Activated CD4-positive, CD25-positive, alpha-beta regulatory T cell (primary cell): ENCODE results near the gene NUSAP1.
"Not testable (repeated sequence)": the region's sequence is repeated elsewhere in the genome, so short reads cannot be mapped to it uniquely, and the experiment has no call there.

ENCODE experiments used
- DNase-seq, 4 experiments: peaks; one replicate each; lab custom pipeline; 2025; lab: John Stamatoyannopoulos, UW

The NUSAP1 gene

DNA sequence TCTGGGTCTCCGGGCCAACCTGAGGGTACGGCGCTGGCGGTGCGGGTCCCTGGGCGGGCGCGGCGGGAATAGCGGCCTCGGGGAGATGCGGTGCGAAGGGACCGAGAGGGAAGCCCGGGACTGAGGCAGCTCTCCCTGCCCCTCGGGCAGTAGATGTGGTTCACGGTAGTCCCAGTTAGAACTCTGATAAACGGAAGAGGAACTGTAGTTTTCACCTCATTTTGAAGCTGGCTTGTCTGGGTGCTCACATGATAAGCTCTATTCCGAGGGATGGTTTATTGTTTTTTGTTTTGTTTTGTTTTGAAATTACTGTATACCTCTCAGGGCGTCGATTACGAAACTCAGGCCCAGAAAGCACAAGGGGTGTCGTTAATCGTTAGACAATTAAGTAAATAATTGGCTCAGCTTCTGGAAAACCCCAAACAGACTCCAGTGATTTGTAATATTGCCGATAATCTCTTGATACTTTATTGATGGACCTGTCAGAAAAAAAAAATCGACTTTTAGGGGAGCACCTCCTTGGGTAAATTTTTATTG lies 413 bp downstream of the NUSAP1 start:
- DNase-seq: no peak

DNA sequence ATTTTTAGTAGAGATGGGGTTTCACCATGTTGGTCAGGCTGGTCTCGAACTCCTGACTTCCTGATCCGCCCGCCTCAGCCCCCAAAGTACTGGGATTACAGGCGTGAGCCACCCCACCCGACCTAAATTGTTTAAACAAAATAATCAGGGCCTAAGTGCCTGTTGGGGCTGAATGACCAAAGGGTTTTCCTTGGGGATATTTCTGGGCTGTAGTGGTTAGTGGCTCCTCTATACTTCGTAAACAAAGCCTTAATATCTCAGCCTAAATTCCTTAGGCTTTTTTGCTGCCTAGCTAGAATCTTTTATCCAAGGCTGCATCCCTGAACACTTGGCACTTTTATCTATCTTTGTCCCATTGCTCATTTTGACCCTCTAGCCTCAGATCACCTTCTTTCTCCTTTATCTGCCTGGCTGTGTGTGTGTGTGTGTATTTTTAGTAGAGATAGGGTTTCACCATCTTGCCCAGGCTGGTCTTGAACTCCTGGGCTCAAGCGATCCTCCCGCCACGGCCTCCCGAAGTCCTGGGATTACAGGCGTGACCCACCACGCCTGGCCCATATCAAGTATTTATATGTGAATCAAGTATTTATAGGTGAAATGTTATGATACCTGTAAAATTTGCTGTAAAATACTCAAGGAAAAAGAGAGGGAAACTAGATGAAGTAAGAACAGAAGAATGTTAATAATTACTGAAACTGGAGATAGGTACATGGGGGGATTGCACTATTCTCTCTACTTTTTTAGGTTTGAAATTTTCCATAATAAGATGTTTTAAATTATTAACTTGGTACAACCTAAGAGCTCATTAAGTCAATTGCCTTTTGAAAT lies 1.8 kb downstream of the NUSAP1 start:
- no peak for DNase-seq

DNA sequence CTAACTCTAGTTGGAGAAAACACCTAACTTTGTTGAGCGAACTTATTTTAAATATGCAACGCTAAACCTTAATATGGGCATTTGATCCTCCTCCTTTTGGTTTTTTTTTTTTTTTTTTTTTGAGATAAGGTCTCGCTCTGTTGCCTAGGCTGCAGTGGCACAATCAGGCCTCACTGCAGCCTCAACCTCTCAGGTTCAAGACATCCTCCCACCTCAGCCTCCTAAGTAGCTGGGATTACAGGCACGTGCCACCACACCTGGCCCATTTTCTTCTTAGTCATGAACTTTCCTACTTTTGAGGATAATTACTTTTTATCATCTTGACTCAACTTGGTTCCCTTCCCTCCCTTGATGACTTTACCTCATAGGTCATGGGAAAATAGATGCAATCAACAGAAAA lies 3.9 kb downstream of the NUSAP1 start:
- DNase-seq: no peak

DNA sequence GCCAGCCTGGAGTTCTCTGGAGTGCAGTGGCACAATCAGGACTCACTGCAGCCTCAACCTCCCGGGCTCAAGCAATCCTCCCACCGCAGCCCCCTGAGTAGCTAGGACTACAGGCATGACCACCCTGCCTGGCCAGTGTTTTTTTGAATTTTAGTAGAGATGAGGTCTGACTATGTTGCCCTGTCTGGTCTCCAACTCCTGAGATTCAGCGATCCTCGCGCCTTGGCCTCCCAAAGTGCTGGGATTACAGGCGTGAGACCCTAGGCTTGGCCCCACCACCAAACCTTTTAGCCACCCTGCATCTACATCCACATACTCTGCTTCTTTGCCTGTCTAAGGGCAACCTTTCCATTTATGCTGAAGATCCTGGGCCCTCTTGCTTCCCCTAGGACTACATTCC lies 4.4 kb downstream of the NUSAP1 start:
- DNase-seq: no peak

DNA sequence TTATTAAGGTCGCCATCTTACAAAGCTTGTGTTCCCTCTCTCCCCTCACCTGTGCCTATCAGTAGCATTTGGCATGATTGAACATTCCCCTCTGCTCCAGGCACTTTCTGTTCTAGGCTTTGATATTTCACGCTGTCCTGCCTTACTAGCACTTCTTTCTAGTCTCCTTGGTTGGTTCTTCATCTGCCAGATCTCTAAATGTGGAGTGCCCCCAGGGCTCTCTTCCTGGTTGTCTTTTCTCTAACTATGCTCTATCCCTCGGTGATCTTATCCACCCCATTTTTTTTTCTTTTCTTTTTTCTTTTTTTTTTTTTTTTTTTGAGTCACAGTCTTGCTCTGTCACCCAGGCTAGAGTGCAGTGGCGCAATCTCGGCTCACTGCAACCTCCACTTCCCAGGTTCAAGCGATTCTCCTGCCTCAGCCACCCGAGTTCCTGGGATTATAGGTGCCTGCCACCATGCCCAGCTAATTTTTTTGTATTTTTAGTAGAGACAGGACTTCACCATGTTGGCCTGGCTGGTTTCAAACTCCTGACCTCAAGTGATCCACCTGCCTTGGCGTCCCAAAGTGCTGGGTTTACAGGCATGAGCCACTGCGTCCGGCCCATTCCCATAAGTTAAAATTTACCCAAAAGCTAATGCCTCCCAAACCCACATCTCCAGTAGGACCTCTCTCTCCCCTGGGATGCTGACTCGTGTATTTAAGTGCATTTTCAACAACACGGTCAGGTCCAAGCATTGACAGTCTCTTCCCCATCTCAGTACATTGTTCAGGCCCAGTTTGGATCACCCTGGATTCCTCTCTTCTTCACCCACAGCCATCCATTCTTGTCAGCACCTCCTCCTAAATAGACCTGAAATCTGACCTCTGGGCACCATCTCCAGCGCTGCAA lies 5.2 kb downstream of the NUSAP1 start:
- no peak for DNase-seq

DNA sequence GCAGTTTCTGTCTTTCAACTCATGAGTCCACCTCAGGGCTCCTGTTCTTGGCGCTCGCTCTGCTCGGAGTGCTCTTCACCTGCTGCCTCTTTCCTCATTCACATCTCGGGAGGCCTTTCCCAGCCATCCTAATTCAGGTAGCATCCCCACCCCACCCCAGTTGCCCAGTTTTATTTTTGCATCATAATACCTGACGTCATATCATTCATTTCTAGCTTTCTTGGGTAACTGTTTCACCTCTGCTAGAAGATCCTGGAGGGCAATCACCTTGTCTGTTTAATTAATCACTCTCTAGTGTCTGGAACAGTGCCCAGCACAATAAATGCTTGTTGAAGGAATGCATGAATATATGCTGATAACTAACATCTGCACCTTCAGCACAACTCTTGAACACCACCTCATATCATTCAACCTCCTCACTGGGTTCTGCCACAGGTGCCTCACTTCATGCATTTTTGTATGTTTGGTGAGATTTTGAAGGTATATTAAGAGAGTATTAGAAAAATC lies 7.6 kb downstream of the NUSAP1 start:
- DNase-seq: no peak

DNA sequence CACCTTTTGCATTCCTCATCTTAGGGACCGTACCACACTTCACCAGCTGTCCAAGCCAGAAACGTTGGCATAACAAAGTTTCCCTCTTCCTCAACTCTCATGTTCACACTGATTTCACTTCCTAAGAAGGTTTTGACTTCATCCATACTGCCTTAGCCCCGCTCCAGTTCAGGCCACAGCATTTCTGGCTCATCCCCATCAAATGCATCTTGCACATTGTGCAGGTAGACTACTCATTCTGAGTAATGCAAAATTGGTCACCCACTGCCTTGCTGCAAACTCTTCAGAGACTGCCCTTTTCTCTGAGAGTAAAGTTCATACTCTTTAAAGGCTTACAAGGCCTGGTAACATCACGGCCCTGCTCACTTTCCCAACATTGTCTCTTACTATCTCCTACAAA lies 8.8 kb downstream of the NUSAP1 start:
- no peak for DNase-seq

DNA sequence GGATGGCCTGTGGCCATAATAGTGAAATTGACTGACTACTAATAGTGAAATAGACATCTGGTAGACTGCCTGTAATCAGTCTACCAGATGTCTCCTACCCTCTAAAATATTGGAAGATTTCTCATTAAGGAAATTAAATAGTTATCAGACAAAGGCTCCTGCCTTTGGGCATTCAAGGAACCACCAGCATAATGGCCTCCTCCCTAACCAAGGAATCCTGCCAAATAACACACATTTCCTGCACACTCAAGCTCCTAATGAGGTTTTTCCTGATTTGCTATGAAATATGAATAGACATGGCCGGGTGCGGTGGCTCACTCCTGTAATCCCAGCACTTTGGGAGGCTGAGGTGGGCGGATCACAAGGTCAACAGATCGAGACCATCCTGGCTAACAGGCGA lies 14.6 kb downstream of the NUSAP1 start:
- DNase-seq: no peak

DNA sequence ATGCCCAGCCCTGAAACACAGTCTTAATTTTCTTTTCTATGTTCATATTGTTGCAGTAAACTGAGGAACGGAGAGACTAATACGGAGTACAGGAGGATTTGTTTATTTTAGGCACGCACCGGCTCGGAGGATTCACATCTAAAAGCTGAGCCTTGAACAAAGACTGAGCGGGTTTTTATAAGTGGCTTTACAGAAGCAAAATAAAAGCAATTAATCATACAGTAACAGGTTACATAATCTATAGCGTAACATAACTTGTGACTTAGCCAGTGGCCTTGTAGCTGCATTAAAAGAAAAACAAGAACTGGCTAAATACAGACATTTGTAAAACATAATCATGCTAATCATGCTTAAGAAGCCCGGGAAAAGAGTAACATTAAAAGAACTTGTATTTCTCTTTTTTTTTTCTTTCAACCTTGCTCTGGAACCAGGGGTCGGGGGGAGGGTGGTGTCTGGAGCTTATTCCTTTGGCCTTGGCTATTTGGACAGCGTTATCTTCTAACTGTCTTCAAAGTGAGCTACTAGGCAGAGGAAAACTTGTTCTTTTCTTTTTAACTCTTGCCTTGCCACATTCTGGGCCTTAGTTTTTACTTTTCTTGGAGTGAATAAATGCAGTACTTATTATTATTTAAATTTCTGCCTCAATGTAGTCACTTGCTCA lies 17.5 kb downstream of the NUSAP1 start:
- DNase-seq: no peak

DNA sequence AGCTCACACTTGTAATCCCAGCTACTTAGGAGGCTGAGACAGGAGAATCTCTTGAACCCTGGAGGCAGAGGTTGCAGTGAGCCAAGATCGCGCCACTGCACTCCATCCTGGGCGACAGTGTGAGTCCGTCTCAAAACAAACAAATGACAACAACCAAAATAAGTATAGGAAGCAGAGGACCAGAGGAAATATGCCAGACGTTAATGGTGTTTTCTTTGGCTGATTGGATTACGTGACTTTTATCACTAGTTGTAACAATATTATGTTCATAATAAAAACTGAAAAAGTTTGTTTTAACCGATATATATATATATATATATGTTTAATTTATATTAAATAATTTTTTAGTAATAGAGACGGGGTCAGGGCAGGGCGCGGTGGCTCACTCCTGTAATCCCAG lies 21.7 kb downstream of the NUSAP1 start:
- no peak for DNase-seq

DNA sequence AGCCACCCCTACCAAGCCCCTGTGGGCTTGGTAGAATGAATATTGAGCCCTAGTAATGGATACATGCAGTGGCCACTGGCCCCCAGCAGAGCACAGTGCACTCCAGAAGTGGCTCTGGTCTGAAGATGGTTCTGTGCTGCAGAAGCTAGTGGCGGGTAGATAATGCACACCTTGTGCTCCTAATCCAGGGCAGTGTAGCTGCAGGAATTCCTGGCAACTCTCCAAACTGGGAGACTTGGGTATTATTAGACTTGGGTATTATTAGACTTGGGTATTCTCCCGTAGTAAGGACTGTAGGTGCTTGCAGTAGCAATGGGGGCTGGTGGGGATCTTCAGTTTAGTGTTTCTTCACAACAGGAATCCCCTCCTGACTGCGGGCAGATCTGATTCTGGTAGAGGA lies 34.7 kb downstream of the NUSAP1 start:
- no peak for DNase-seq

DNA sequence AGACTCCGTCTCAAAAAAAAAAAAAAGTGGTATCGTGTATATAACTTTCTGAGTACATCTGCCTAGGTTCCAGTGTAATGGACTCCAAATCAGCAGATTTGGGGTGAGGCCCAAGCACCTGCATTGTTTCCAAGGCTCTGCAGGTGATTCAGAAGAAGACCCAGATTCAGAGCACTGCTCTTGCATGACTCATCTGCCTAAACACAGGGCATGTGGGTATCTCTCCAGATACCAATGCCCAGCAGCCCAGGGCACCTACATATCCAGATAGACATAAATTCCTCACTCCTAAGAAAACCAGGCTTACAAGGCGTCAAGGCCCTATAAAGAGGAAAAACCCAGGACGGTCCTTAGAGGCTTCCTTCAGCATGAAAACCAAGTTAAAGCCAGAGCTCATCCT lies 45.3 kb downstream of the NUSAP1 start:
- no peak for DNase-seq

DNA sequence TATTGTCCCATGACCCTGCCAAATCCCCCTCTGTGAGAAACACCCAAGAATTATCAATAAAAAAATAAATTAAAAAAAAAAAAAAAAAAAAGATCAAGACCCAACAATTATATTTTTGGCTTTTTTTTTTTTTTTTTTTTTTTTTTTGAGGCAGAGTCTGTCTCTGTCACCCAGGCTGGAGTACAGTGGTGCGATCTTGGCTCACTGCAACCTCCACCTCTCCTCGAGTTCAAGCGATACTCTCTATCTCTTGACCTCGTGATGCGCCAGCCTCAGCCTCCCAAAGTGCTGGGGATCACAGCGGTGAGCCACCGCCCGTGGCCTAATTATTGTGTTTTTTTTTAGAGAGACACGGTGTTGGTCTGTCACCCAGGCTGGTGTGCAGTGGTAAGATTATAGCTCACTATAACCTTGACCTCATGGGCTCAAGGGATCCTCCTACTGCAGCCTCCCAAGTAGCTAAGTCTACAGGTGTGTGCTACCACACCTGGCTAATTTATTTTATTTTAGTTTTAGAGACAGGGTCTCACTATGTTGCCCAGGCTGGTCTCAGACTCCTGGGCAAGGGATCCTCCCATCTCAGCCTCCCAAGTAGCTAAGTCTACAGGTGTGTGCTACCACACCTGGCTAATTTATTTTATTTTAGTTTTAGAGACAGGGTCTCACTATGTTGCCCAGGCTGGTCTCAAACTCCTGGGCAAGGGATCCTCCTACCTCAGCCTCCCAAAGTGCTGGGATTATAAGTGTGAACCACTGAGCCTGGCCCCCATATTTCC lies 51.5 kb downstream of the NUSAP1 start:
- DNase-seq: not testable (repeated sequence)

DNA sequence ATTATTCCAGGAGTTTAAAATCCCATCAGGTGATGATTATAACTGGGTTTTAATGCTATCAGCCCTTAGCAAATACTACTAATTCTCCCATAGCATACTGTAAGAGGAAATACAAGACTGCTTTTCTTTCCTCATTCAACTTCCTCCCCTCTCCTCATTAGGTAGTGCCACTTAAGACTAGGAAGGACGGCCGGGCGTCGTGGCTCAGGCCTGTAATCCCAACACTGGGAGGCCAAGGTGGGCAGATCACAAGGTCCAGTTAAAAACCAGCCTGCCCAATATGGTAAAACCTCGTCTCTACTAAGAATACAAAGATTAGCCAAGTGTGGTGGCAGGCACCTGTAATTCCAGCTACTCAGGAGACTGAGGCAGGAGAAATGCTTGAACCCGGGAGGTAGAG lies 55.0 kb downstream of the NUSAP1 start:
- DNase-seq: no peak

DNA sequence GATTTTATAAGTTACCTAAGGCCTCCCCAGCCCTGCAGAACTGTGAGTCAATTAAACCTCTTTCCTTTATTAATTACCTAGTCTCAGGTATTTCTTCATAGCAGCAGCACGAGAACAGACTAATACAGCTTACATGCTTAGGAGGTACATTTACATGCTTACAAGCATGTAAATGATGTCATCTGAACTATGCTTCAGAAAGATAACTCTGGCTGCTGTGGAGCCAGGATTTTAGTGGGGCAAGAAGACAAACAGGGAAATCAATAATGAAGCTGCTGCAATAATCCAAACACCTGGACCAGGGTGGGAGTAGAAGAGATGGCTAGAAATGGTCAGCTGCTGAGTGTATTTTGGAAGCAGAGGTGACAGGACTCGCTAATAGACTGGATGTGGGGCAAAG lies 60.0 kb downstream of the NUSAP1 start:
- DNase-seq: no peak

DNA sequence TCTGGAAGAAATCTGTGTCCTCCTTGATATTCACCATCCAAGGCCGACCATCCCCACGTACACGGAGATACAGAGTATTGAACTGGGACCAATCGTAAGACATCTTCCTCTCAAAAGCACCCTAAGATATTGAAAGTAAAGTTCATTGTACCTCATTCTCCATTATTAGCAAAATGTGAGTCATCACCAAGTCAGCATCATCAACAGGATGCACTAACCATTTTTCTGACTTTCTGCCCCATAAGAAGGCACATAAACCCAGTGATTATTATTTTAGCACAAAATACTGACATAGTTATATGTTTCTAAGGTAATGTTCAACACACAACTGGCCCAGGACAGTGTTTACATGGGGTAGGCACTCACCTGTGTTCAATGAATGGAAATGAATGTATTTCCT lies 62.2 kb downstream of the NUSAP1 start:
- no peak for DNase-seq

DNA sequence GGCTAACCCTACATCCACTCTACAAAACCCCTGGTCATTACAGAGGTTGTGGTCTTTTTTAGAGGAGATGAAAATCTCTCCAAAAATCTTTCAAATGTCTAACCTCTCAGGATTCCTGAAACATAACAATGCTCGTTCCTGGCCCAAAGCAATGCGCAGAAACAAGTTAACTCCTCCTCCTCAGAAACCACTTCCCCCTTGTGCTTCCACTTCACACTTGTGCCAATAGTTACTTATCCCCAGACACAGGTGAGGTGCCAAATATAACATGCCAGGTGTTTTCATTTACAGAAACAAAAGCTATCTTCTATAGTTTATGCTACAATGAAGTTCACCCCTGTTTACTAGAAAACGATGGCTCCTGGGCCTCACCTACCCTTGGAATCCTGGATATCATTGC lies 63.4 kb downstream of the NUSAP1 start:
- DNase-seq: no peak

DNA sequence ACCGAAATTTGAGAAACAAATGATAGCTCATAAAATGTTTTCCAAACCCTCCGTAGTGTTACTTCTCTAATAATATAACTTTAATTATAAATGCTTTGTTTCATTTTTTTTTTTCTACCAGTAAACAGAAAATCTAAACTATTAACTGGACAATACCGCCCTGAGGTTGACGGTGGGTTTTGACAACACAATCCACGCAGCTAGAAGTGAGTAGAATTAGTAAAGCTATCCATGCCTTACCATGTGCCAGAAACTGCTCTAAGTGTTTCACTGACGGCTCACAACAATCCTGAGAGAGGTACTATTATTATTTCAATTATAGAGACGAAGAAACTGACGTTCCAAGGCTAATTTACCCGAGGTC lies 69.2 kb downstream of the NUSAP1 start:
- no peak for DNase-seq

DNA sequence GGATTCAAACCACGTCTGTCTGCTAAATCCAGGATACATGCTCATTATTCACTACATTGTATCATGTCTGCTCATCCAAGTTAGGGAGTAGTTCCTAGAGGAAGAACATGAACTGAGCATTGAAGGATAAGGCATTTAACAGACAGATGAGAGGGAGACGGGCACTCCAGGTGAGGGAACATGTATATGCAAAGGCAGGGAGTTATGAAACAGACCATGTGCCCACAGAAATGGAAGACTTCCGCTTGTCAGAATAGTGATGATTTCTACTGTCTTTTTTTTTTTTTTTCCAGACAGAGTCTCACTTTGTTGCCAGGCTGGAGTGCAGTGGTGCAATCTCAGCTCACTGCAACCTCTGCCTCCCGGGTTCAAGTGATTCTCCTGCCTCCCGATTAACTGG lies 74.7 kb downstream of the NUSAP1 start:
- no peak for DNase-seq

DNA sequence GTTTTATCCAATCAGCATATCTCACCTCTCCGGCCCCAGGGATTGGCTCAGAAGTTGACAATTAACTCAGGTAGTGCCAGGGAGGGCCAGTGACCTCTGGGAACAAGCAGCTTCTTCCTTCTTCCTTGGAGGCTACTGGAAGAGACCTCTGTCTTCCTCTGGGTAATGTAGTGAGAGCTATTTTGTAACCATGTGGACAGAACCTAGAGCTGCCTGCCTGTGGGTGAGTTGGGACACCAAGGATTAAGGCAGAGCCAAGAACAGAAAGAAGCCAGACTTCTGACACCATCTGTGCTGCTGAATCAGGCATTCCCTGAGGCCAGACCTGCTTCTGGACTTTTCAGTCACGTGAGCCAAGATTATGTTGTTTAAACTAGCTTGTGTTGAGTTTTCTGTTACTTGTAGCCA lies 75.6 kb downstream of the NUSAP1 start:
- DNase-seq: no peak

DNA sequence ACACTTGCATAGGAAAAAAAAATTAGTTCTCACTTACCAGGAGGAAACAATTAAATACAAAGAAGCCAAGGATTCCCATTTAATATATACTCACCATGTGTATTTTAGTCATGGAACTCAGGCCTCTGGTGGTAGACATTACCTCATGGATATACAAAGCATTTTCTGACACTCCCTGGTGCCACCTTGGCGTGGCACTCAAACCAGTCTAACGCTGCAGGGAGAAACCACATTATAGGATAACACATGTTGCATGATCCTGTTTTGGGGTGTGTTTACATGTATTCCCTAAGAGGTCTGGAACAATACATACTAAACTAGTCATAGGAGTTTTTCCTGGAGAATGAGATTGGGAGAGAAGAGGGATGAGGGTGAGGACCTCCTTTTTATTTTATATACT lies 78.3 kb downstream of the NUSAP1 start:
- DNase-seq: no peak

DNA sequence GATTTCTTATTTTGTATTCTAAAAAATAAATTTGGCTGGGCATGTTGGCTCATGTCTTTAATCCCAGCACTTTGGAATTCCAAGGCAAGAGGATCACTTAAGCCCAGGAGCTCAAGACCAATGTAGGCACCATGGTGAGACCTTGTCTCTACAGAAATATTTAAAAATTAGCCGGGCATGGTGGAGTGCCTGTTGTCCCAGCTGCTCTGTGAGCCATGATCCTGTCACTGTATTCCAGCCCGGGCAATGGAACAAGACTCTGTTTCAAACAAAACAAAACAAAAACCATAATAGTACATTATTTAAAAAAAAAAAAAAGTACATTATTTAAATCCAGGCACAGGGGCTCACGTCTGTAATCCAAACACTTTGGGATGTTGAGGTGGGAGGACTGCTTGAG lies 78.8 kb downstream of the NUSAP1 start:
- DNase-seq: no peak
